Skeletal muscle cell (primary cell): ENCODE results near the gene EIF3C.
"Not testable (repeated sequence)": the region's sequence is repeated elsewhere in the genome, so short reads cannot be mapped to it uniquely, and the experiment has no call there.

Experiments used
- DNase-seq: peaks from one replicate; pipeline ENCODE4 v3.0.0-alpha.2; 2010; ENCODE audit warnings: low read depth
- H3K4me3 ChIP-seq: 2 replicates; pipeline ENCODE4 v1.5.1; 2011; ENCODE audit warnings: low read depth, mild to moderate bottlenecking, control low read depth, low read length, moderate library complexity

EIF3C gene

DNA sequence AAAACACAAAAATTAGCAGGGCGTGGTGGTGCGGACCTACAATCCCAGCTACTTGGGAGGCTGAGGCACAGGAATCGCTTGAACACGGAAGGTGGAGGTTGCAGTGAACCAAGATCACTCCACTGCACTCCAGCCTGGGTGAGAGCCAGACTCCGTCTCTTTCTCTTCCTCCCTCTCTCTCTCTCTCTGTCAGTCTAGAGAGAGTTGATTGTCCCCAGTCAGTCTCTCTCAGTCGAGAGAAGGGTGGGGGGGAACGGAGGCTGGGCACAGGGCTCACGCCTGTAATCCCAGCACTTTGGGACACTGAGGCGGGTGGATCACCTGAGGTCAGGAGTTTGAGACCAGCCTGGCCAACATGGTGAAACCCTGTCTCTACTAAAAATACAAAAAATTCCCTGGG is 30.0 kb downstream of the EIF3C start:
- H3K4me3 ChIP-seq, DNase-seq: not testable (repeated sequence)

DNA sequence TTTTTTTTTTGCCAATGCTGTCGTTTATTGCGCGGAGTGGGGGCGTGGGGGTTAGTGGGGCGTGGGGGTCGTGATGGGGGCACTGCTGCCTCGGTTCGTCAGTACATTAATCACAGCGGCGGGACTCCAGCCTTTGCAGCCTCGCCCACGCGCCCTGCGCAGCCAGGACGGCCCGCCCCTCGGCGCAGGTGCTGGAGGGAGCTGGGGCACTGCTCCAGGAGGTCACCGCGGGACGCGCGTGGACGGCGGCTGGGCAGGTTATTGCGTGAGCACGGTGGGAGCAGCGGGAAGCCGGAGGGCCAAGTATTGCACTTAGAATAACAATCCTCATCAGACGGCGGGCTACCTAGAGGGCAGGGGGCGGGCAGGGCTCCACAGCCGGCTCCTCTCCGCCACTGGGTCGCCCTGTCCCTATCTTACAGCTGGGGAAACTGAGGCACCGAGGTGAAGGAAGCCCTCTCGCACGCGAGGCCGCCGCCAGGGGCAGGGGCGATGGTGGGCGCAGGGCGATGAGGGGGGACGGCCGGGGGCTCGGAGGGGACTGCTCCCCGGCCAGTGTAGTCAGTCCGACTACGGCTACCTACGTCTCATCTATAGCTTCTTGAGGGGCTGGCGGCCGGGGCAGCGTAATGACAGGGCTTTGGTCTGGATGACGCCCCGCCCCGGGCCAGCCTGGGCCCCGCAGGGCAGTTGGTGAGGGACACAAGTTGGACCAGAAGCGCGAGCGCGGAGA is 35.5 kb downstream of the EIF3C start:
- not testable (repeated sequence) for DNase-seq, H3K4me3 ChIP-seq

DNA sequence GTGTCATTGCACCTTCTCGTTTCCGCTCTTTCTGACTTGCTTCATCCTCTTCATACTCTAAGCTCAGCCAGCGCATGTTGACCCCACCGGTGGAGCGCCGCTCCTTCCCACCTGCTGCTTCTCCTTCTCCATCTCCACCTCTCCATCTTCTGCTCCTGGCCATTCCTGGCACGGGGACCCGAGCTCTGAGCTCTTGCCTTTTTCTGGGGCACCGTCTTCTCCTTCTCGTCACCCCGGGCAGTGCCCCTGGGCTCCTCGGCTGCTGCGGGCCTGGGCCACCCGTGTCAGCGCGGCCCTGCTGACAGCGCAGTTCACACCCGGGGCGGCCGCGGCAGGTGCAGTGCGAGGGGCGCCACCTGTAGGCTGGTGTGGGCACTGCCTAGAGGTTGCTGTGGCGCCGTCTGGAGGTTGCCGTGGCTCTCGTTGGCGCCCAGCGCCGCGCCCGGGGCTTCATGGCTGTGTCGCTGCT is 38.8 kb downstream of the EIF3C start:
- not testable (repeated sequence) for H3K4me3 ChIP-seq, DNase-seq

DNA sequence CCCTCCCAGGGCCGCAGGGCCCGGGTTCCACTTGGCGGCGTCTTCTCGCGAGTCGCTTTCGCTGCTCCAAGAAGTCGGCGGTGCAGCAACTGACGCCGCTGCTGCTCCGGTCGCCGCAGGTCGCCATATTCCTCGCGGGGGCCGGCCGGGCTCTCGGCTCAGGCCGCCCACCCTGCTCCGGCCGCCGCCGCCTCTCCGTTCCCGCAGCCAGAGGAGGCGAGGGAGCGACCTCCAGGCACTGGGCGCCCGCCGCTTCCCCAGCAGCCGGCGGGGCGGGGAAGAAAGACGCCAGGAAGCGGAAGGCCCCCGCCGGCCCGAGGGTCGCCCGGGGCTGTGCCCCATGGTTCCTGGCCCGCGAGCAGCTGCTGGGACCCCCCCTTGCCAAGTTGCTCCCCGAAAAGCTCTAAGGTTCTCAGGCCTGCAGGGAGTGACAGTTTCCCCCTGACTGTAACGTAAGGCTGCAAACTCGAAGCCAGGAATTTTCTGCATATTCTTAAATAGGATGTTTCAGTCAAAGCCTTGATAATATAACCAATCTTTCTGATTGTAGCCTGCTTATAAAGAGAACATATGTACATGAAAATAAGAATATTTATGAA is 39.3 kb downstream of the EIF3C start:
- not testable (repeated sequence) for DNase-seq, H3K4me3 ChIP-seq

DNA sequence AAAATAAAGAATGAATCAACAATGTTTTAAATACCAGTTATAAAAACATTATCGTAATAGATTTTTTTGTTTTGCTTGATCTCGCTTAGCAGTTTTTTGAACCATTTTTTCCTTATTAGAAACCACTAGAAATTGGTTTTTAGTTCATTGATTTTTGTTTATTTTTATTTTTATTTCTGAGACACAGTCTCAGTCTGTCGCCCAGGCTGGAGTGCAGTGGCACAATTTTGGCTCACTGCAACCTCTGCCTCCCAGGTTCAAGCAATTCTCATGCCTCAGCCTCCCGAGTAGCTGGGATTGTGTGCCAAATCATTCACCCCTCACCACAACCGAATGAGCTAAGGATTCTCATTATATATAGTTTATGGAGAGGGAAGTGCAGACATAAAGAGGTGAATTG is 40.2 kb downstream of the EIF3C start, which contains the start of gene NPIPB9:
Gene NPIPB9 (plus strand): TSS at position 301 of the 400 bp plus-strand sequence.
- H3K4me3 ChIP-seq: not testable (repeated sequence)

DNA sequence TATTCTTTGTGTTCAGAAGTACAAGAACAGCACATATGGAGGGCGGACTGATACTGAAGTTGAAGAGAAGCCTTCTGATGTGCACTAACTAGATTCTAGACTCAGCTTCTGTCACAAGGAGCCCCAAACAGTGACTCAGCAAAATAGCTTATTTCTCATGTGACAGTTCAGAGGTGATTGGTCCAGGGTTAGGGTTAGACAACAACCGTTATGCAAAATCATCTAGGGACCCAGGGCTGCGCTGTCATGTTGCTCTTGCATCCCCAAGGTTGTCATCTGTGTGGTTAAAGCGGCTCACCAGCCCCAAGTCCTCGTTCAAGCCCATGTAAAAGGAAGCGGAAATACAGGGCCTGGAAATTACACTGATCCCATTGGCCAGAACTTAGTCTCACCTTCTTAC is 70.4 kb downstream of the EIF3C start:
- DNase-seq, H3K4me3 ChIP-seq: not testable (repeated sequence)

More for the DNA sequence above, 40.2 kb downstream of the EIF3C start, which contains the start of gene NPIPB9:
- DNase-seq: not testable (repeated sequence)

DNA sequence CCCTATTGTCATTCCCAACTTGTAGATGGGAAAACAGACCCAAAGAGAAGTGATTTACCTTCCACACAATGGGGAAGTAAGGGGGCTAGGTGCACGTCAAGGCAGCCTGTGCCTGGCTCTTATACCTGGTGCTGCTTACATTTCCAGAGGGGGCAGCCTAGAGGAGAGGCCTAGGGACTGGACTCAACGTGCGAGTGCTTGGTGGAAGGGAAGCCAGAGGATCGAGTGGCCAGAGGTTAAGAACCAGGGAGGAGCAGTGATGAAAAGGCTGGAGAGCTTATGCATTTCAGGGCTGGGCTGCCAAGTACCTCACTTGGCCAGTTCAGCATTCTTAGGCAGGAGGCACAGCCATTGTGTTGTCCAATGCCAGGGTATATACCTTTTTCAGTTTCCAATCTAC is 71.1 kb downstream of the EIF3C start:
- H3K4me3 ChIP-seq, DNase-seq: not testable (repeated sequence)
